GM06990 (cell line): ENCODE data around the gene CCSER1.

ENCODE experiments used
- DNase-seq: peaks from one replicate; pipeline ENCODE4 v3.0.0-alpha.2; 2011; ENCODE audit not compliant: insufficient read length; ENCODE audit errors: extremely low read depth
- H3K27me3 ChIP-seq: replicated peaks from 2 replicates; pipeline ENCODE4 v1.6.0; 2011; ENCODE audit warnings: low read length; ENCODE audit not compliant: control insufficient read depth, insufficient read depth
- H3K36me3 ChIP-seq: 2 replicates; pipeline ENCODE4 v1.5.1; 2011; ENCODE audit warnings: low read length; ENCODE audit not compliant: control insufficient read depth, insufficient read depth
- H3K4me3 ChIP-seq: replicated peaks from 2 replicates; pipeline ENCODE4 v1.5.1; 2011; ENCODE audit warnings: low read depth, mild to moderate bottlenecking, control low read depth, low read length
- CTCF ChIP-seq: IDR thresholded peaks from 2 replicates; pipeline ENCODE4 v1.5.1; 2011; ENCODE audit warnings: low read length, control low read depth, mild to moderate bottlenecking, inconsistent platforms; ENCODE audit not compliant: insufficient read depth, poor library complexity, severe bottlenecking

The CCSER1 gene

GRCh38 chr4:90582087-90582486, 454.9 kb downstream of the CCSER1 start:
- no peak overlapping the region for H3K4me3 ChIP-seq
- H3K36me3 ChIP-seq: no peaks in the 10 kb centered on the region
- H3K27me3 ChIP-seq: no peaks in the 10 kb centered on the region
- TF ChIP-seq CTCF: no peak
- DNase-seq: no peak

- no peaks in the 10 kb centered on the region for H3K36me3 ChIP-seq
- no peak overlapping the region for H3K4me3 ChIP-seq
- no peak for TF ChIP-seq CTCF
- H3K27me3 ChIP-seq: no peaks in the 10 kb centered on the region
- DNase-seq: no peak
Observed at GRCh38 chr4:90584051-90584450, 456.9 kb downstream of the CCSER1 start.

- DNase-seq: no peak
- no peak for TF ChIP-seq CTCF
- Histone ChIP-seq H3K36me3 (no peaks in the 10 kb centered on the region), H3K4me3 (no peak overlapping the region), H3K27me3 (no peaks in the 10 kb centered on the region)
Observed at GRCh38 chr4:90585961-90586360, 458.8 kb downstream of the CCSER1 start.

GRCh38 chr4:90586799-90587198, 459.6 kb downstream of the CCSER1 start:
- no peak overlapping the region for H3K4me3 ChIP-seq
- TF ChIP-seq CTCF: no peak
- DNase-seq: no peak
- no peaks in the 10 kb centered on the region for H3K36me3 ChIP-seq
- no peaks in the 10 kb centered on the region for H3K27me3 ChIP-seq

GRCh38 chr4:90597927-90598326, 470.7 kb downstream of the CCSER1 start:
- no peak for TF ChIP-seq CTCF
- Histone ChIP-seq H3K4me3 (no peak overlapping the region), H3K27me3 (no peaks in the 10 kb centered on the region), H3K36me3 (no peaks in the 10 kb centered on the region)
- no peak for DNase-seq

GRCh38 chr4:90598741-90599140, 471.5 kb downstream of the CCSER1 start:
- H3K36me3 ChIP-seq: no peaks in the 10 kb centered on the region
- no peak for DNase-seq
- H3K27me3 ChIP-seq: no peaks in the 10 kb centered on the region
- TF ChIP-seq CTCF: no peak
- no peak overlapping the region for H3K4me3 ChIP-seq
